Muscle of leg (tissue), 11 donors: ENCODE results near the gene ADI1. TPM values are rescaled to one million over a fixed set of nuclear protein-coding genes. Genes with fewer than 3 reads are reported as not detected.

Experiments used
- DNase-seq: peaks from one replicate; pipeline ENCODE4 v3.0.0; 2013
- H3K27ac ChIP-seq: one replicate; pipeline ENCODE4 v1.5.1; 2013; ENCODE audit warnings: mild to moderate bottlenecking, low read length, control low read depth
- H3K27me3 ChIP-seq: one replicate; pipeline ENCODE4 v1.6.1; 2013; ENCODE audit warnings: low read length; ENCODE audit not compliant: control insufficient read depth, insufficient read depth
- H3K36me3 ChIP-seq: one replicate; pipeline ENCODE4 v1.6.1; 2013; ENCODE audit warnings: low read length; ENCODE audit not compliant: control insufficient read depth, insufficient read depth
- H3K4me1 ChIP-seq: one replicate; pipeline ENCODE4 v1.6.1; 2013; ENCODE audit warnings: low read length; ENCODE audit not compliant: control insufficient read depth, insufficient read depth
- H3K4me3 ChIP-seq: one replicate; pipeline ENCODE4 v1.5.1; 2013; ENCODE audit warnings: low read length, control low read depth
- H3K9me3 ChIP-seq: replicated peaks from 2 replicates; pipeline ENCODE4 v1.6.1; 2013; ENCODE audit warnings: low read depth, low read length; ENCODE audit not compliant: control insufficient read depth
- WGBS: methylation state at CpG from one replicate; pipeline ENCODE4 v1.1.5; 2013; ENCODE audit warnings: missing lambda C conversion rate; ENCODE audit not compliant: insufficient coverage; 5-methylcytosine and 5-hydroxymethylcytosine counted together
- polyA plus RNA-seq, 8 donors: library from polyadenylated mRNA; unstranded; fragments of 120-200 nt; gene quantifications; one replicate each; pipeline versions ENCODE4 v1.2.1 to v1.2.3, GENCODE V29; 2013; ENCODE audit warnings: inconsistent platforms in 1 of 8, low replicate concordance in 1 of 8; ENCODE audit not compliant: insufficient read length in 8 of 8, insufficient read depth in 1 of 8
- total RNA-seq: library from RNA; stranded (reverse); fragments of 120-200 nt; gene quantifications from one replicate; pipeline ENCODE4 v1.2.4, GENCODE V29; 2013

ADI1 gene
- total and polyA plus RNA-seq, 9 donors: 48.5 to 66.1 (median 56.3) TPM

DNA sequence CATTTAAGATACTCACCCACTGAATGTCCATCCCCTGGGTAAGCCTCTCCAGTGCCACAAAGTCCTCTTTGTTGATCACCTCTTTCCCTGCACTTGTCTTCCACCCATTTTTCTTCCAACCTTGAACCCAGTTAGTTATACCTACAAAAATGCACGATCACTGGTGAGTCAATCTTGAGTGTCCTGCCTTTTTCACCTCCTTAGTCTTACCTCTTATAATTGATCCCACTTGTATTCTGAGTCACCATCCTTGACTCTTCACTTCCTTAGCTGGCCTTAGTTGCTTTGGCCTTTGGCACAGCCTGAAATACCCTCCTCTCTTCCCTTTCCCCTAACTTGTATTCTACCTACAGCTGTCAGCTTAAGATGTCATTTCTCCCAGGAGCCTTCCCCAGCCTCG, 28.6 kb upstream of the ADI1 start:
- Histone ChIP-seq H3K4me1 (no peaks in the 10 kb centered on the region), H3K9me3 (no peaks in the 10 kb centered on the region), H3K27me3 (no peaks in the 10 kb centered on the region), H3K36me3 (peaks cover 80% of the 10 kb centered on the region), H3K4me3 (no peak overlapping the region), H3K27ac (no peak overlapping the region)
- 100% methylated on average over 2 of the region's 2 CpGs for WGBS
- DNase-seq: no peak

DNA sequence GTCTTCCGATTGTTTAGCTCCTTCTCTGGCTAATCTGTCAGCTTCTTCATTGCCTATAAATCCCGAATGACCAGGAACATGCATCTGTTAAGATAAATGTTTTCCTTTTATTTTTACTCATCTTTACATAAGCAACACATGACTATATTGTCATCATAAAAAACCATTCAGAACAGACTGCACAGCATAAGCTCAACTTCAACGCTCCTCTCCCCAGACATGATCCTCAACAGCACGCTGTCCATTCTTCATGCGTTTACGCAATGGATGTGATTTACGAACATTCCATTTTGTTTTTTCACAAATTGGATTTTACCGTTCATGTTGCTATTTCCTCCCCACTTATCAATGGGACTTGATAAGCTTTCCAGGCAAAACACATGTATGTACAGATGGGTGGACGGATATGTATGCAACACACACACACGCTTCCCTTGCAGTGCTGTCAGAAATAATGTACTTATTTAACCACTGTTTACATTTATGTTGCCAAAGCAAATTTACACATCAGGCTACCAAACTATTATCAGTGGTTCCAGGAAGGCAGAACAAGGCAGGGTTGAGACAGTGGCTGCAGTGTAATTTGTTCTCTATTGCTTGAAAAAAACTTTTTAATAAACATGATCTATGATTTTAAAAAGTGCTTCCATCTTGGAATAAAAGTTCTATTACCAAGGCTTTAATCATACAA, 26.6 kb upstream of the ADI1 start:
- 93% methylated on average over 5 of the region's 10 CpGs for WGBS

DNA sequence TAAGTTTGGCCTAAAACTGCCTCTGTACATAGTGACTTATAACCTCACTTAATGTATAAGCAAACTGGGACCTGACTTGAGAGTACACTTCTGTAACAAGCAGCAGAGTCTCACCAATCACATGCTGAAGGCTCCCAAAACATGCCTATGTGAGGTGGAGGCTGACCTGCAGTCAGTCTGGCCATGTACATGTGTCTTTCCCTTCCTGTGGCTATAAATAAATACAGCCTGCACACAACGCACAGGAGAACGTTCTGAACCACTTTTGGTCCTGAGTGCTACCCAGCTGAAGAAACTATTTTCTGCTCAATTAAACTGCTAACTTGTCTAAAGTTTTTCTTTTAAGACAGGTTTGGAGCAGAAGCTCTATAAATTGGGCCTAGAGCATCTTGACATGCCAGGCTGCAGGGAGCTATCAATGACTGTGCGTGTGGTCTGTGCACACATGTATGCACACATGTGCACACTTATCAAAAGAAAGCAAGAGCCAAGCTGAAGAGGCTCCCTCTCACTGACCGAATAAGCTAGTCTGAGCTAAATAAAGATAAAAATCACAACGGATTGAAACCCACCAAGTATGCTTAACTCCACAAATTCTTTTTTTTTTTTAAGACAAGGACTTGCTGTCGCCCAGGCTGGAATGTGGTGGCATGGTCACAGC, 23.8 kb upstream of the ADI1 start:
- DNase-seq: no peak
- no peak overlapping the region for H3K27ac ChIP-seq
- 89% methylated on average over 4 of the region's 6 CpGs for WGBS

More for the DNA sequence above, 26.6 kb upstream of the ADI1 start:
- H3K9me3 ChIP-seq: no peaks in the 10 kb centered on the region
- no peaks in the 10 kb centered on the region for H3K27me3 ChIP-seq
- H3K4me1 ChIP-seq: no peaks in the 10 kb centered on the region
- no peak overlapping the region for H3K27ac ChIP-seq
- peaks cover 81% of the 10 kb centered on the region for H3K36me3 ChIP-seq
- no peak overlapping the region for H3K4me3 ChIP-seq
- DNase-seq: no peak

DNA sequence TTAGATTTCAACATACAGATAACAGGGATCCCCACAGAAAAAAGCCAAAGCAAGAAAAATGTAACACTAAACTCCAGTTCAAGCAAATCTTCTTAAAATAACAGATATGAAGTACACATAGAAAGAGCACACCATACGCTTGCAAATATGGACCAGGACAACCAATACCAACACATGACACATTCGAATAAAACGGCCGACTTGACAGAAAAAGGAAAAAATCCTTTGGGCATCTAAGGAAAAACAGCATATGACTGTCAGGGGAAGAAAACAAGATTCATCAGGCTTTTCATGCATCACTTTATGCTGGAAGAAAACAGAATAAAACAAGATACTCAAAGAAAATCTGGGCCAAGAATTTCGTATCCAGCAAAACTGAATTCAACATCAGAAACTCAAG, 22.8 kb upstream of the ADI1 start:
- WGBS: no CpG with 5 or more reads among the region's 5 CpGs
- DNase-seq: no peak
- H3K27me3 ChIP-seq: no peaks in the 10 kb centered on the region
- H3K4me3 ChIP-seq: no peak overlapping the region
- no peak overlapping the region for H3K27ac ChIP-seq
- H3K9me3 ChIP-seq: no peaks in the 10 kb centered on the region
- H3K36me3 ChIP-seq: peaks cover 61% of the 10 kb centered on the region
- no peaks in the 10 kb centered on the region for H3K4me1 ChIP-seq

More for the DNA sequence above, 23.8 kb upstream of the ADI1 start:
- H3K36me3 ChIP-seq: peaks cover 66% of the 10 kb centered on the region
- no peak overlapping the region for H3K4me3 ChIP-seq
- no peaks in the 10 kb centered on the region for H3K4me1 ChIP-seq
- no peaks in the 10 kb centered on the region for H3K9me3 ChIP-seq
- H3K27me3 ChIP-seq: no peaks in the 10 kb centered on the region

DNA sequence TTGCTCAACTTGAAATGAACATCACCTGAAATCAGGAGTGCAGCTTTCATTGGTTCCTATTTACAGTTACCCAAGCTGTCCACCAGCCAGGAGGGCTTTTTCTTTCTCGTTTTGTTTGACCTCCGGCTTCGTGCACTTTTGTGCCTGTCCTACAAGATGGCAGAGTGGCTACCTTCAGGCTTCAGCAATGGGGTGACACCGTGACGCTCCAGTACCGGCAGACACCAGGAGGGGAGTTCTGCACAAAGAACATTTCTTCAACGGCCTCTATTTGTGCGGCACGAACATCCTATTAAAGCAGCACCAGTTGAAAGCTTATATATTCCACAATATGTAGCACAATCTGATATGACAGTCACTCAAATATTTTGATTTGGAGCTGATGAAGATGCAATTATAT, 20.5 kb upstream of the ADI1 start:
- Histone ChIP-seq H3K4me1 (peaks cover 16% of the 10 kb centered on the region), H3K27ac (no peak overlapping the region), H3K36me3 (peaks cover 42% of the 10 kb centered on the region), H3K4me3 (no peak overlapping the region), H3K9me3 (no peaks in the 10 kb centered on the region), H3K27me3 (no peaks in the 10 kb centered on the region)
- no peak for DNase-seq
- 83% methylated on average over 6 of the region's 9 CpGs for WGBS

DNA sequence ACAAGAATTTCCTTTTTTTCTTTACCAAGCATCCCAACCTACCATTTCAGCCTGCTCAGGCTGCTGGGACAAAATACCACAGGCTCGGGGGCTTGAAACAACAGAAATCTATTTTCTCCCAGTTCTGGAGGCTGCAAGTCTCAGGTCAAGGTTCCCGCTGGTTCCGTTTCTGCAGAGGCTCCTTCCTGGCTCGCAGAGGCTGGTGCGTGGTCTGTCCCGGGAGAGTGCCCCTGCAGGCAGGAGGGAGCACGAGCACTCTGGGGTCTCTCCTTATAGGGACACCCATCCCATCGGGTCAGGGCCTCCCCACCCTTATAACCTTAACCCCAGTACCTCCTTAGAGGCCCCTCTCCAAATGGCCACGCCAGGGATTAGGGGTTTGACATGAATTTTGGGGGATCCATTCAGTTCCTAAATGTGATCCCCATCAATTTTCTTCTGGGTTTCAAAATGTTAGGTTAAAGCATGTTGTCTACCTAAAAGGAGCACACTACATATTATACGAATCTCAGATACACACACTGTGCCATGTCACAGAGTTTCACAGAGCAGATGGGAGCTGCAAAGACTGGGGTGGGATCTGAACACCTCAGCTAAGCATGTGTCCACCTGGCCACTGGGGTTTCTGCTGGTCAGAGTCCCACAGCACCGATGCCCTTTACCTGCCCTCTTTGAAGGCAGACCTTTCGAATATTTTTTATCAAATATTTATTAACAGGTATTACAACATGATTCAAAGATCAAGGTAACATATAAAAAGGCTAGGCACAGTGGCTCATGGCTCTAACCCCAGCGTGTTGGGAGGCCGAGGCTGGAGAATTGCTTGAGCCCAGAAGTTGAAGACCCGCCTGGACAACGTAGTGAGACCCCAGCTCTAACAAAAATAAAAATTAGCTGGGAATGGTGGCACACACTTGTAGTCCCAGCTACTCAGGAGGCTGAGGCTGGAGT, 17.6 kb upstream of the ADI1 start:
- peaks cover 32% of the 10 kb centered on the region for H3K36me3 ChIP-seq

DNA sequence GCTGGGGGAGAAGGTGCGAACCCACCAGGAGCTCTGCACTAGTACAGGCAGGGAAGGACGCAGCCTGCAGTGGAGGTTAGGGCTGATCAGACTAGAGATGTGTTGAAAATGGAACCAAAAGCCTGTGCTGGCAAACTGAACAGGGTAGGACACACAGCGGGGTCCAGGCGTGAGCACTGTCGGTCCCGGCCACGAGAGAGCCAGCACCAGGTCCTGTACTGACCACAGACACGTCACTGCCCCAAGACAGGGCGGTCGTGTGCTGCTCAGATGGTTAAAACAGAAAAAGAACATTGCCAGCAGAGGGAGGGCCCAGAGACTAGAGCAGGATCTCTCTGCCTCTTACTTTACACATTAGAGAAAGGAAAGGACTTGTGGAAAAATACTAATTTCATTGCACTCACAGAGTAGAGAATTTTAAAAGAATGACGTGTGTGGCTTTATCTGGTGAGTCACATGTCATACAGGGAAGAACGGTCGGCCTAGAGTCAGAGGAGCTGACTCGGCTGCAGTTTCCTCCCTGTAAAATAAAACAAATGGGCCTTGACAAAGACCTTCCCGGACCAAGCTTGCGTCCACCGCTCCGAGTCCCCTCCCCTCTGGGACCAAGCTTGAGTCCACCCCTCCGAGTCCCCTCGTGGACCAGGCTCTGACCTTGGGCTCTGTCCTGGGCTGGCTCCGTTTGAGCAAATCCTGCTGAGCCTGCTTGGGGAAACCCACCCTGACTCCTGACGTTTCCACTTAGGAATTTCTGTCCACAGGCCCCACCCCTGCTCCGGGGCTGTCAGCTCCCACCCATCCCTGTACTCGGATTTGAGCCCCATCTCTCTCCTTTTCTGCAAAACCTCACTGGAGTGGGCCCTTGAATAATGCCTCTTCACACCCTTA, 16.7 kb upstream of the ADI1 start:
- DNase-seq: peak; percentile 93
- no peaks in the 10 kb centered on the region for H3K27me3 ChIP-seq
- peak overlapping the region; percentile 48 for H3K4me3 ChIP-seq
- no peaks in the 10 kb centered on the region for H3K9me3 ChIP-seq
- H3K27ac ChIP-seq: peak overlapping the region; percentile 97
- H3K4me1 ChIP-seq: peaks cover 16% of the 10 kb centered on the region
- peaks cover 26% of the 10 kb centered on the region for H3K36me3 ChIP-seq
- WGBS: 27% methylated on average over 17 of the region's 24 CpGs

More for the DNA sequence above, 17.6 kb upstream of the ADI1 start:
- H3K27me3 ChIP-seq: no peaks in the 10 kb centered on the region
- no peaks in the 10 kb centered on the region for H3K9me3 ChIP-seq
- DNase-seq: peak; percentile 46
- WGBS: 74% methylated on average over 8 of the region's 16 CpGs
- peak overlapping the region; percentile 97 for H3K27ac ChIP-seq
- peaks cover 16% of the 10 kb centered on the region for H3K4me1 ChIP-seq
- peak overlapping the region; percentile 48 for H3K4me3 ChIP-seq

DNA sequence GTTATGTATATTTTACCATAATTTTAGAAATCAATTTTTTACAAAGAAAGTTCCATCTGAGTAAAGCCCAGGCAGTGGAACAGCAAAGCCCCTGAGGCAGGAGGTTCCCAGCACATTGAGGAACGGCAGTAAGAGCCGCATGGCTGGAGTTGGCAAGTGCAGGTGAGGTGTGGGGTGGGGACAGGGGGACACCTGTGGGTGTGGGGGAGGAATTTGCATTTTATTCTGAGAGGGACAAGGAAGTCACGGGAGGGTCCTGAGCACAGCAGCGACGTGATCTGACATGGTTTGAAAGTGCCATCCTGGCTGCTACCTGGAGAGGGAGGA, 16.1 kb upstream of the ADI1 start:
- H3K36me3 ChIP-seq: peaks cover 26% of the 10 kb centered on the region
- H3K9me3 ChIP-seq: no peaks in the 10 kb centered on the region
- peaks cover 16% of the 10 kb centered on the region for H3K4me1 ChIP-seq
- H3K27me3 ChIP-seq: no peaks in the 10 kb centered on the region
- 63% methylated on average over 3 of the region's 5 CpGs for WGBS
- no peak overlapping the region for H3K4me3 ChIP-seq
- H3K27ac ChIP-seq: peak overlapping the region; percentile 97
- DNase-seq: no peak

DNA sequence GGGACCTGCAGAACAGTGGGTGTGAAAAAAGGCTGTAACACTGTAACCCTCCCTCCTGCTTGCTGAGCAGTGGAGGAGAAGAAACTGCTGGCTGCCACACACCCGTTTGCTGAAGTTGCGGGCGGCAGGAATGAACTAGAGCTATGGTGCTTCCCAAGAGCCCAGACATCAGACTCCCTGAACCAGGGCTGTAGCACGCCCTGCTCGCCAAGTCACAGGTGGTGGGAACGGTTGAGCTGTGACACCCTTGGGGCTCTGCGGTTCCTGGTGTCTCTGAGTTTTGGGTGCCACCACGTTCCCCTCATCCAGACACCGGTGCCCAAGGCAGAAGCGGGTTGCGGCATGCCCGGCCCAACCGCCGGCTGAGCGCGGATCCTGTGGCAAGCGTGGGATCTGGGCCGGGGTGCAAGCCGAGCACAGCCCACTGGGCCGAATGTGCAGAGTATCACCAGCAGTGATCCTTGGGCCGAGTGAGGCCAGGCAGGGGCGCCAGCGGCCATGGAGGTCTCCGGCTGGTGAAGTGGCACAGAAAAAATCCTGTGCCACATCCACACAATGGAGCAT, 15.0 kb upstream of the ADI1 start:
- H3K9me3 ChIP-seq: no peaks in the 10 kb centered on the region
- peaks cover 16% of the 10 kb centered on the region for H3K4me1 ChIP-seq
- H3K36me3 ChIP-seq: peaks cover 19% of the 10 kb centered on the region
- H3K27ac ChIP-seq: no peak overlapping the region
- no peak for DNase-seq
- H3K4me3 ChIP-seq: no peak overlapping the region
- WGBS: 95% methylated on average over 23 of the region's 24 CpGs
- no peaks in the 10 kb centered on the region for H3K27me3 ChIP-seq
